ENCODE data around the gene OR10A3.

OR10A3 gene

GRCh38 chr11:7936615-7937014, 4.9 kb downstream of the OR10A3 start:
- no peak for DNase-seq

DNA sequence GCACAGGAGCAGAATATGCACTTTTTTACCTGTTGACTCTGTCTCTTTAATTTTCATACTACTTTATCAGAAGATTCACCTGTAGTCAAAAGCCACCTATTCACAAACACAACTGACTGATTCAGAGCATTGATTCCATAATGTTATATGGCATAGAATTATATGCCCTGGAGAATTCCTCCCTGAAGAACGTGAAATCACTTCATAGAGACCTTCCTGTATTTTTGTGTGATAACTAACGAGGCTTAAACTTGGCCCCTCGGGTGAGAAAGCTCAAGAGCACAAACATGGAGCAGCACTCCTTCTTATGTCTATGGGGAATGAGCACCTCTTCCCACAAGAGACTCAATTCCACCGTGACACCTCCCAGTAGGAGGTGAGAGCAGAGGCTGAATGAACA, 10.3 kb downstream of the OR10A3 start, which contains the start of gene OR10A6:
OR10A6 (minus strand) TSS at position 101 of the 400 bp plus-strand sequence. CDS start 2,606 bp downstream, outside the sequence.
- no peak for DNase-seq

DNA sequence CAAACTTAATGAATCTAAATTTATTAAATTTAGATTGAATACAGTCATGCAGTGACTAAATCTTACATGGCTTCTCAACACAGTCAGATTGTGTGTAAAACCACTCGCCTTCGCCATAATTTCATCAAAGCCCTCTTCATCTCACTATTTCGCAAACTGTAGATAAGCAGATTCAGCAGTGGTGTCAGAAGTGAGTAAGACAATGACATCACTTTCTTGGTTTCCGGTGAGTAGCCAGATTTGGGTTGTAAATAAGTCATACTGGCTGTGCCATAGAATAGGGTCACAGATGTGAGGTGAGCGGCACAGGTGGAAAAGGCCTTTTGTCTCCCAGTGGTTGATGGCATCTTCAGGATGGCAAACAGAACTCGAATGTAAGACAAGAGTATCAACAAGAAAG, 13.9 kb downstream of the OR10A3 start:
- no peak for DNase-seq

- DNase-seq: no peak
Observed at GRCh38 chr11:7924536-7924935, 17.0 kb downstream of the OR10A3 start.

GRCh38 chr11:7918141-7918540, 23.4 kb downstream of the OR10A3 start:
- no peak for DNase-seq

DNA sequence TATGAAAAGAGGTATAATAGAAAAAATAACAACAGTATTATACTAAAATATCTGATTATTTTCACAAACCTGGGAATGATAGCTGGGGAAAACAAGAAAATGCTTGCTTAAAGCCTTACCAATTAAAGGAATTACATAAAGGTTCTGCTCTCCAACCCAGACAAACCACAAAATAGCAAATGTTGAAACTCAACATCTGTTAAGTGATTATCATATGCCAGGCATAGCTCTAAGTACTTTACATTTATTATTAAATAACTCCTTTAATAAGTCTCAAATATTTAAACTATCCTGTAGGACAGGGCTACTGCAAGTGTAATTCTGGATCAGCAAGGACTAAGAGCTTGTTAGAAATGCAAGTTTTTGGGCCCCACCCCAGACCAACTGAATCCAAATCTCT, 30.5 kb downstream of the OR10A3 start:
- no peak for DNase-seq

DNA sequence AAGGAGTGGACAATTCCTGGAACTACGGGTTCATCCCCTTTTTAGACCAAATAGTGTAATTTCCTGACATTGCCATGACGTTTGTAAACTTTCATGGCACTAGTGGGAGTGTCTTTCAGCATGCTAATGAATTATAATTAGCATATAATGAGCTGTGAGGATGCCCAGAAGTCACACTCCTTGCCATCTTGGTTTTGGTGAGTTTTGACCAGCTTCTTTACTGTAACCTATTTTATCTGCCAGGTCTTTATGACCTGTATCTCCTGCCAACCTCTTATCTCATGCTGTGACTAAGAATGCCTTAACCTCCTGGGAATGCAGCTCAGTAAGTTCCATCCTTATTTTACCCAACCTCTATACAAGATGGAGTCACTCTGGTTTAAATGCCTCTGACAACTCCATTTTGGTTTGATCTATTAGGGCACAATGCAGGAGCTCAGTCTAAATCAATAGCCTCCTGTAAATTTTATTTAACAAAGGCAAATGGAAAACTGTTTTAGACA, 31.2 kb downstream of the OR10A3 start:
- DNase-seq: no peak

DNA sequence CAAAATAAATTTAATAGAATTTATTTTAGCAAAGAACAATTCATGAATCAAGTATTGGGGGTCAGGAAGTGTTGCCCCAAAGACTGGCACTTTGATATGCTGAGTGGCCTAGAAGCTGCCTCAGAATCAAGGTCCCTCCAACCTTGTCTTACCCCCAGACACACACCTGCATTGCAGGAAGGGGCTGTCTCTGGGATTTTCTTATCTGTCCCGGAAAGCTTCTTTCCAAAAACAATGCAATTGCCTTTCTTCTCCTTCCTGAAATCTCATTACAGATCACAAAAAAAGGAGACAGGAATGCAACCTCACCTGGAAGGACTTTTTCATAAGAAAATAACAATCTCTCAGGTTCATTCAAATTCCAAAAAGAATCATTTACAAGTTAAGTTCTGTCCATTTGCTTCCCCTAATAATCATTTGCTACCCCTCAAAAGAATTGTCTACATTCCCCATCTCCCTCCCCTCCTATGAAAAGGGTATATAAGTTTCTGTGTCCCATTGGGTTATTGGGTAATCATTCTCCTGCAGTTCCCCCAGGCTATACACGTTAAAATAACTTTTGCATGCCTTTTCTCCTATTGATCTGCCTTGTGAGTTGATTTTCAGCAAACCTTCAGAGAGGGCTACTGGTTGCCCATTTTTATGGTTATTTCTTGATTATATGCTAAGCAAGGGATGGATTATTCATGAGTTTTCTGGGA, 31.8 kb downstream of the OR10A3 start:
- no peak for DNase-seq

DNA sequence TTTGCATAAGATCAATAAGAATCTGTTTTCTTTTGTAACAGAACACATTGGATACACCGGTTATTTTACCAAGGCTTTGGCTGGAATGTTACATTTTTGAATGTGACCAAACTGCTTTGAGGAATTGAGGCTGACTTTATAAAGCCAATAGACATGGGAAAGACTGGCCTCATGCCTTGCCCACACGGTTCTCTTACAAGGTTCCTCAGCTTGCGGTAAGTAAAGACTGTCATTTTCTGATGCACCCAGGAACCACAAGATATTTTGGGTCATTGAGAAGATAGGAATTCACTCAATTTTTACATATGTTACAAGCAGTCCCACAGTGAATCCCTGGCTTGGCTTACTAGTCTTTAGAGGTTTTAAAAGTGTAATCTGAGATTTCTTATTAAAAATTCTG, 34.4 kb downstream of the OR10A3 start:
- DNase-seq: no peak

DNA sequence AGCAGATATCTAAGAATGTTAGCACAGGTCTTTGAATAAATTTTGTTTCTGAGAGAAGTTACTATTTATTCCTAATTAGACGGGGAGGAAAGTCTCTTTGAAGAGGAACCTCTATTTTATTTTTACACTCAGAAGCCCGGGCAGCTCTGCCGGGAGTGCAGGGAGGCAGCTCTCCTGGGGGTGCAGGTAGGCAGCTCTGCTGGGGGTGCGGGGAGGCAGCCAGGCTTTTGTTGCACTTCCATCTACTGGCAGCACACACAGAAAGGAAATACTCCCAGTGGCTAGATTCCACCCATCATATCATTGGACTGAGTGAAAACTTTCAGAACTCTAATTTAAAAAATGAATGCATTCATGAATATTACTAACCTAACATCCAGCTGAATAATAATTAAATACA, 35.0 kb downstream of the OR10A3 start:
- DNase-seq: no peak

GRCh38 chr11:7905961-7906429, 35.5 kb downstream of the OR10A3 start:
- no peak for DNase-seq

- no peak for DNase-seq
Observed at GRCh38 chr11:7905549-7905948, 36.0 kb downstream of the OR10A3 start.

DNA sequence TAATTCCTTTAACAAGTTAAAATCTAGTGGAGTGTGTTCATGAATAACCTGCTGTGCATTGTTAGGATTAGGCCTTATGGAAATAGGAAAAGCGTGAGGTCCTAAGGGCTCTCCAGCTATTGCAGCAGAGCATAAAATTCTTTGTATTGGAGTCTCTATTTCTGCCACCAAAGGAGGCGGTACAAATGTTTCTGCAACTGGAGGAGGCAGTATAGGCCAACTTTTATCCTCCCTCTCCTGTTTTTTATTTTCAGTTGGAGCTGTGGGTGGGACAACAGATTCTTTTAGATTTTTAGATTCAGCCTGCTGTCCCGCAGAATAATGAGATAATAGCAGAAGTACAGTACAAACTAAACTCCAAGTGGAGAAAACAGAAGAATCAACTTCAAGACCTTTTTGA, 36.6 kb downstream of the OR10A3 start:
- DNase-seq: no peak

GRCh38 chr11:7903940-7904339, 37.6 kb downstream of the OR10A3 start:
- DNase-seq: no peak

GRCh38 chr11:7901319-7901854, 40.1 kb downstream of the OR10A3 start:
- DNase-seq: no peak

DNA sequence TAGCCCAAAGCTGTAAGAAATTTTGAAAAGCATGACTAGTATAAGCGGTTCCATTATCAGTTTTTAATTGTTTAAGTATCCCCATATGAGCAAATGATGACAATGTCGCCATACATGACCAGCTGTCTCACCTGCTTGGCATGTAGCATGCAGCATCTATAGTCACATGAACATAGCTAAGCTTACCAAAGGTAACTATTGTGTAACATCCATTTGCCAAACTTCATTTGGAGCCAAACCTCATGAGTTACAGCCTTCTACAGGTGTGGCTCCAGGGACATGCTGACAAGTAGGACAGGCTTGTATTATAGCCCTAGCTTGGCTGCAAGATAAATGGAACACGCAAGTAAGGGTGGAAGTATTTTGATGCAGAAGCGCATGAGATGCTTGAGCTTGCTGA, 40.8 kb downstream of the OR10A3 start:
- DNase-seq: no peak

GRCh38 chr11:7899418-7899817, 42.1 kb downstream of the OR10A3 start:
- DNase-seq: no peak

GRCh38 chr11:7898666-7899283, 42.7 kb downstream of the OR10A3 start:
- DNase-seq: no peak

- DNase-seq: no peak
Observed at GRCh38 chr11:7896009-7896785, 45.3 kb downstream of the OR10A3 start.

- DNase-seq: no peak
Observed at GRCh38 chr11:7894251-7894650, 47.3 kb downstream of the OR10A3 start.

GRCh38 chr11:7893796-7894195, 47.7 kb downstream of the OR10A3 start:
- no peak for DNase-seq

DNA sequence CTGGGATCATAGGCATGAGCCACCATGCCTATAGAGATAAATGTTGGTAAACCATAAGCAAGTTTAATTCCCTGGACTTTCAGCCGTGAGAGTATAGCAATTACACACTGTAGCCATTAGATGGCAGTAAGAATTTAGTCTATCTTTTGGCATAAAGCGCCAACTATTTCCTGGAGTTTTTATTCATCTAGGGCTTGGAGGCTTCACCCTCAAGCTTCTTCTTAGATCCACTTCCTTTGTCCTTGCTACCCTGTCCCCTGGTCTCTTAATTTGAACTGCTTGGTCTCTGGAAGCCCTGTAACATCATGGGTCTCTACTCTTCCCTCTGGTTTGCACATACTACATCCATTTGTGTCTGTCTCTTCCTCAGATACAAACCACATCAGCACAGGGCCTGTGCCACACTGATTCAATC, 48.7 kb downstream of the OR10A3 start:
- no peak for DNase-seq

- no peak for DNase-seq
Observed at GRCh38 chr11:7892059-7892699, 49.3 kb downstream of the OR10A3 start.
